HG02970 (cell line): Measurements from ENCODE around the gene ZDHHC18.

ENCODE experiments used
- ATAC-seq: cut with Tn5 transposase; IDR thresholded peaks from one replicate; pipeline ENCODE4 v1.9.1; 2021; ENCODE audit warnings: mild to moderate bottlenecking, moderate library complexity, moderate number of reproducible peaks; ENCODE audit not compliant: unreplicated experiment, low FRiP score

ZDHHC18 gene, protein sequence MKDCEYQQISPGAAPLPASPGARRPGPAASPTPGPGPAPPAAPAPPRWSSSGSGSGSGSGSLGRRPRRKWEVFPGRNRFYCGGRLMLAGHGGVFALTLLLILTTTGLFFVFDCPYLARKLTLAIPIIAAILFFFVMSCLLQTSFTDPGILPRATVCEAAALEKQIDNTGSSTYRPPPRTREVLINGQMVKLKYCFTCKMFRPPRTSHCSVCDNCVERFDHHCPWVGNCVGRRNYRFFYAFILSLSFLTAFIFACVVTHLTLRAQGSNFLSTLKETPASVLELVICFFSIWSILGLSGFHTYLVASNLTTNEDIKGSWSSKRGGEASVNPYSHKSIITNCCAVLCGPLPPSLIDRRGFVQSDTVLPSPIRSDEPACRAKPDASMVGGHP

DNA sequence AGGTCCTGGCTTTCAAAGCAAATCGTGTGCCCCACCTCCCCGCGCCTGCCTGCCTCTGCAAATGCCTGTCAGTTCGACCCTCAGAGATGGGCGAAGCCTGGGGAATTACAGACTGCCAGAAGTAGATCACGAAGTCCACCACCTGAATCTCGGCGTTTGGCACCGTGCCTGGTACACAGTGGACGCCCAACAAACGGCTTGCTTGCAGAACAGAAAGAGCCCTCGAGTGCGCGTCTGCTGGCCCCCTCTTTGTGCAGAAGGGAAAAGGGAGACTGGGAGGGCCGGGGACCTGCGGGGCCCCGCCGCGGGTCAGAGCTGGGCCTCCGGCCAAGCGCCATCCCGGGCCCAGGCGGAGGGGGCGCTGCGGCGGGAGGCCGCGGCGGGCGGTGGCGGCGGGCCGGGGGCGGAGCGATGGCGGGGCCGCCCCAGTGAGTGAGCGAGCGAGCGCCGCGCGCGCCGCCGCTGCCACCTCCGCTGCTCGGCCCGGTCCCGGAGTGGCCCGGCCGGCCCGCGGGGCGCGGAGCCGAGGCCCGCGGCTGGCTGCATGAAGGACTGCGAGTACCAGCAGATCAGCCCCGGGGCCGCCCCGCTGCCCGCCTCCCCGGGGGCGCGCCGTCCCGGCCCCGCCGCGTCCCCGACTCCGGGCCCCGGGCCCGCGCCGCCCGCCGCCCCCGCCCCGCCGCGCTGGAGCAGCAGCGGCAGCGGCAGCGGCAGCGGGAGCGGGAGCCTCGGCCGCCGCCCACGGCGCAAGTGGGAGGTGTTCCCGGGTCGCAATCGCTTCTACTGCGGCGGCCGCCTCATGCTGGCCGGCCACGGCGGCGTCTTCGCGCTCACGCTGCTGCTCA lies at the start of gene ZDHHC18:
TSS of gene ZDHHC18 (plus strand) at position 428 of the 845 bp plus-strand sequence. CDS start at position 545, 117 bp downstream.
- peak; percentile 81 for ATAC-seq

DNA sequence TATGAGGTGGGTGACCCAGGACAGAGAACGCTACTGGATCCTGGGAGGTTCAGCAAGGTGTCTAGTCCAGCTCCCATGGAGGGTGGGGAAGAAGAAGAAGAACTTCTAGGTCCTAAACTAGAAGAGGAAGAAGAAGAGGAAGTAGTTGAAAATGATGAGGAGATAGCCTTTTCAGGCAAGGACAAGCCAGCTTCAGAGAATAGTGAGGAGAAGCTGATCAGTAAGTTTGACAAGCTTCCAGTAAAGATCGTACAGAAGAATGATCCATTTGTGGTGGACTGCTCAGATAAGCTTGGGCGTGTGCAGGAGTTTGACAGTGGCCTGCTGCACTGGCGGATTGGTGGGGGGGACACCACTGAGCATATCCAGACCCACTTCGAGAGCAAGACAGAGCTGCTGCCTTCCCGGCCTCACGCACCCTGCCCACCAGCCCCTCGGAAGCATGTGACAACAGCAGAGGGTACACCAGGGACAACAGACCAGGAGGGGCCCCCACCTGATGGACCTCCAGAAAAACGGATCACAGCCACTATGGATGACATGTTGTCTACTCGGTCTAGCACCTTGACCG lies 47.3 kb upstream of the ZDHHC18 start:
- no peak for ATAC-seq

DNA sequence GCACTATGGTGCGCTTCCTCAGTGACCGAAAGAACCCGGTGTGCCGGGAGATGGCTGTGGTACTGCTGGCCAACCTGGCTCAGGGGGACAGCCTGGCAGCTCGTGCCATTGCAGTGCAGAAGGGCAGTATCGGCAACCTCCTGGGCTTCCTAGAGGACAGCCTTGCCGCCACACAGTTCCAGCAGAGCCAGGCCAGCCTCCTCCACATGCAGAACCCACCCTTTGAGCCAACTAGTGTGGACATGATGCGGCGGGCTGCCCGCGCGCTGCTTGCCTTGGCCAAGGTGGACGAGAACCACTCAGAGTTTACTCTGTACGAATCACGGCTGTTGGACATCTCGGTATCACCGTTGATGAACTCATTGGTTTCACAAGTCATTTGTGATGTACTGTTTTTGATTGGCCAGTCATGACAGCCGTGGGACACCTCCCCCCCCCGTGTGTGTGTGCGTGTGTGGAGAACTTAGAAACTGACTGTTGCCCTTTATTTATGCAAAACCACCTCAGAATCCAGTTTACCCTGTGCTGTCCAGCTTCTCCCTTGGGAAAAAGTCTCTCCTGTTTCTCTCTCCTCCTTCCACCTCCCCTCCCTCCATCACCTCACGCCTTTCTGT lies 46.0 kb upstream of the ZDHHC18 start:
- no peak for ATAC-seq

DNA sequence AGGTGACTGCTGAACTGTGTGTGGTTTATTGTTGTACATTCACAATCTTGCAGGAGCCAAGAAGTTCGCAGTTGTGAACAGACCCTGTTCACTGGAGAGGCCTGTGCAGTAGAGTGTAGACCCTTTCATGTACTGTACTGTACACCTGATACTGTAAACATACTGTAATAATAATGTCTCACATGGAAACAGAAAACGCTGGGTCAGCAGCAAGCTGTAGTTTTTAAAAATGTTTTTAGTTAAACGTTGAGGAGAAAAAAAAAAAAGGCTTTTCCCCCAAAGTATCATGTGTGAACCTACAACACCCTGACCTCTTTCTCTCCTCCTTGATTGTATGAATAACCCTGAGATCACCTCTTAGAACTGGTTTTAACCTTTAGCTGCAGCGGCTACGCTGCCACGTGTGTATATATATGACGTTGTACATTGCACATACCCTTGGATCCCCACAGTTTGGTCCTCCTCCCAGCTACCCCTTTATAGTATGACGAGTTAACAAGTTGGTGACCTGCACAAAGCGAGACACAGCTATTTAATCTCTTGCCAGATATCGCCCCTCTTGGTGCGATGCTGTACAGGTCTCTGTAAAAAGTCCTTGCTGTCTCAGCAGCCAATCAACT lies 45.2 kb upstream of the ZDHHC18 start:
- no peak for ATAC-seq

DNA sequence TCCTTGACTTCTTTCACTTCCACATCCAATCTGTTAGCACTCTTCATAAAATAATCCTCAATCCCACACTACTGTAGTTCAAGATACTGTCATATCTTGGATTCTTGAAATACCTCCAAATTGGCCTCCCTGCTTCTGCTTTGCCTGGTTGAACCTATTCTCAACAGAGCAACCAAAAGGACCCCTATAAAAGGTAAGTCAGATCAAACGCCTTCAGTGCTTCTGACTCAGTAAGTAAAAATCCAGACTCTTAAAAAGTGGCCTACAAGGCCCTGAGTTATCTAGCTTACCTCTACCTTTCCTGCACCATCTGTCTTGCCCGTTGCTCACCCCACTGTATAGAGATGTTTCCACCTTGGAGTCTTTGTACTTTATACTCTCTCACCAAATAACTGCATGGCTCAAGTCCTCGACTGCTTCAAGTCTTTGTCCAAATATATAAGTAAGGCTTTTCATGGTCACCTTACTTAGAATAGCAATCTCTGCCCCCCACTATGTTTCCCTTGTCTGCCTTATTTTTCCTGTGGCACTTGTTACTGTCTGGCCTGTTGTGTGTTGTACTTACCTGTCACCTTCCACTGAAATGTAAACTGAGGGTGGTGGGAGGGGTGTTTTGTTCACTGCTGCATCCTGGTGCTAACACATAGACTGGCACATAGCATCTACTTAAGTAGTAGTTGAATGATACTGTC lies 43.8 kb upstream of the ZDHHC18 start:
- ATAC-seq, result no peak

DNA sequence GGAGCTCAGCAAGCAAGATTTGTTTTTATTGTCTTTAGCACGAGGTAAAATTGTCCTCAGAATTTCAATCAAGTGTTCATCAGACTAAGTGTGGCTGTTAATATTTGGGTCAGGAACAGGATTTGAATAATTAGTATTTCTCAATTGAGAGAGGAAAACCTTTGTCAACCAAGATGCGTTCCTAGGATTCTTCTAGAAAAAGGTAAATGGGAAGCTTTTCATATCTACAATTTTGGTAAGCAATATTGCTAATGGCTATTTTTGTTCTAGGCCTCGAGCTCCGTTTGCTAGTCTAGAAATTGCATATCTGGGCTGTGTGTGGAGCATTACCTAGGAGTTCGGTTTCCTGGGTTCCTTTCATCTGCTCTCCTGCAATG lies 42.9 kb upstream of the ZDHHC18 start:
- ATAC-seq, result no peak

DNA sequence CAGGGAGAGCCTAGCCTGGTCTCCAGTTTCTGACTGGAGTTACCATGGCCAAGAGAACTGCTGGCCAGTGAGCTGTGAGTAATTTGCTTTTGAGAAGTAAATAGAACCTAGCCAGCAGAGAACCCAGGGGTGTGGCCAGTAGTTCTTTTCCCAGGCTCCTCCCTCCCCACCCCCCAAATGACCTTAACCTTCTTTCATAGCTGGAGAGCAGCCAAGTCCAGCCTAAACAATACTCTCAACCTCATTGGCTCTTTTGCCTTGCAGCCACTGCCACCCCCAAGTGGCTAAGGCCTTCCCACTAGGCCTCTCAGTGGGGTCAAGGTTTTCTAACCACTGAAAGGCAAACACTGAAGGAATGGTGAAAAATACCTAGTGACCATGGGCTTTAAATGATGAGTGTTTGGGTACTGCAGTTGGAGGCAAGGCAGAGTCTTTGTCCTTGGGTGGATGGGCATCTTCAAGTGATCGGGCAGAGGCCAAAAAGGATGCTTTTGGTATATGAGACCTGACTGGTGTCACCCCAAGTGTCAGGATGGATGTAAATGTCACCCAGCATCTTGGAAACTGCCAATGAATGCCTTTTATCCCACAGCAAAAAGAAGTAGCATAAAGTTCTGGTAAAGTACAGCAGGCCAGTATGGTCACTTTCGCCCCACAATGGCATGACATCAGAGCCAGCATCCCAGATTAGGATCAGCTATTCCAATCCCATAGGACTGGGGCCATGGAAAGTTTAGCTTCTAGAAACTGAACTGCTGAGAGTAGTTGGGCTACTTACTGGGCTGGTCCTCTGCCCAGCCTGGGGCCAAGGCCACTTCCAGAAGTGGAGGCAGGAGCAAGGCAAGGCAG lies 42.2 kb upstream of the ZDHHC18 start:
- ATAC-seq, result no peak

DNA sequence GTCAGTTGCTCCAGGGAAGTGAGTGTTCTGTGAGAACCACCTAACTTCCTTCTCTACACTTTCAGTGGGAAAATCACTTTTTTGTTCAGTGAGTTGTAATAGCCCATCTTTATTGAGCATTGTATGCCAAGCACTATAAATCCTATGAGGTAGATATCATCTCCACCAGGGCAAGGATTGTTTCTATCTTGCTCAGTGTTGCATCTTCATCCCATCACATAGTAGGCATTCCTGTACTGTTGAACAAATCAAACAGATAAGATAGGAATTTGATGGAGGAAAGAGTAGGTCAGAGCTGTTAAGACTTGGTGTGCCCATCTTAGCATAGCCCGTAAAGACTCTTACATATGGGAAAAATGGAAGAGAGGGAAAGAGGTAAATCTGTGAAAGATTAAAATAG lies 41.6 kb upstream of the ZDHHC18 start:
- no peak for ATAC-seq

DNA sequence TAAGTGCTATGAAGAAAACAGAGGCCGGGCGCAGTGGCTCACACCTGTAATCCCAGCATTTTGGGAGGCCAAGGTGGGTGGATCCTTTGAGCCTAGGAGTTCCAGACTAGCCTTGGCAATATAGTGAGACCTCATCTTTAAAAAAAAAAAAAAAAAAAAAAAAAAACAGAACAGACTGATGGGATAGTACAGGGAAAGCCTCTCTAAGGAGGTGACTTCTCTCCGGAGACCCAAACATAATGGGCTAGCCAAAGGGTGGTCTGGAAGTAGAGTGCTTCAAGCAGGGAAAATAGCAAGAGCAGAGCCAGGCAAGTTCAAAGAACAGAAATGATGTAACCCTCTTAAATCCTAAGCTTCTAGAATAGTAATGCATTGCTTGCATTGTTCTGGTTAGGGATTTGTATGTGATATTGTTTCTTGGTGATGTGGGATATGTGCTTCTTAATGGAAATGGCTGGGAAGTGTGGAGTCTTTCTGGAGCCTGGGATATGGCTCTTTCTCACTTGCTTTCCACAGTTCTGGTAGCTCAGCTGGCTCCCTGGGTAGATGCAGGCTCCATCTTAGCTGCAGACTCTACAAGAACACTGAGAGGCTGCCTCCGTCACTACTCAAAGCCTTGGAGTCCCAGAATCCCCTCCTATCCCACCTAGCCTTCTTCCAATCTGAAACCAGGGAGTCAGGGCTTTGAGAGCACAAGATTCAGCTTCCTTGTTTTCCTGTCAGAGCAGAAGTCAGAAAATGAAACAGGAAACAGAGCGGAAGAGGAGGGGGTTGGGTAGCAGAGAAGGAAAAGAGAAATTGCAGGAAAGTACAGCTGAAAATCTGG lies 40.7 kb upstream of the ZDHHC18 start:
- no peak for ATAC-seq

DNA sequence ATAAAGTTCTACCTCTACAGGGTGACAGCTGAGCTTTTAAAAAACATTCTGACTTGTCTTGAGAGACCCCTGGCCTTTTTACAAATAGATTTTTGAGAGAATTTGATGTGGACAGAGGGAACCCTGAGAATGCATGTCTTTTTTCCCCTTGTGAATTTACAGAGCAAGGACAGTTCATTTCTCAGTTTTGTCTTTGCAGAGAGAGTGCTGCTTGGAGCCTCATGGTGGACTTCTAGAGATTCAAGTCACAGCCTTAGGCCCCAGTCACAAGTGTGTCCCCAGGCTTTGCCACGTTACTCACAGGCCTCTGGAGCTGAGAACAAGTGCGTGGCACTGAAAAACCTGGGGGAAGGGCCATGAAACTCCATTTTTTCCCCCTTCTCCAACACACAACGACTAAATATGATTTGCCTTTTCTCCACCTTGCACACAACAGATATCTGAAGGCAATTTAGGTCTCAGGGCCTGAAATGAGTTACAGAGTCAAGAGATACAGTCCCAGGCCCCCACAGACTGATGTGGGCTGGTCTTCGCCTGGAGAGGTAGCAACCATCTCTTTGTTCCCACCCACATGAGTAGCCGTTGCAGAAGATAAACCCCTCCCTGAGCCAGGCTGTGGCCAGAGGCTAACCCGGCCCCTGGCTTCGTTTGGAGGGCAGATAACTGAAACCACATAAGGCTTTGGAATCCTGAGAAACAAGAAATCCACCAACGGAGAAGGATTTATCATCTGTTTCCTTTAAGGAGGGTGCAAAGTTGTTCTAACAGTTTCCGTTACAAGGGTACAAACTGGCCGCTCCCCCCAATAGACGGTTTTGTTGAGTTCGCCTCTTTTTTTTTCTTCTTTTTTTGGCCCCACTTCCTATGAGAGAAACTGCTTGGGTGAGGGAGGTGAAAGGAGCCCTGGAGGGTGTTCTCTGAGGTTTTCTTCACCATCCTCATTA lies 39.8 kb upstream of the ZDHHC18 start:
- ATAC-seq, result no peak

DNA sequence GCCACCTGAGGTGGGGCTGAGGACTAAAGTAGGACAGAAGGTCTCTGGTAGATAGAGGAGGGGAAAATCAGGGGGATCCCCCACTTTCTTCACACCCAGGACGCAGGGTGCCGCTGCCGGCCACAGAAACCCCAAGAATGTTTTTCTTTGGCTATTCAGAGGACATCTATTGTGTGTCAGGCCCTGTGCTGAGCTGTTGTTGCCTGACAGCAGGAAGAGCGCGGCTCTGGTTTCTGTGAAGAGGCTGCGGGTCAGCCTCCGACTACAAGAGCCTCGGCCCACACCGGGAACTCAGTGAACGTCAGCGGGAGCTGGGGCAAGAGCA lies 39.1 kb upstream of the ZDHHC18 start:
- ATAC-seq, result peak; percentile 36

DNA sequence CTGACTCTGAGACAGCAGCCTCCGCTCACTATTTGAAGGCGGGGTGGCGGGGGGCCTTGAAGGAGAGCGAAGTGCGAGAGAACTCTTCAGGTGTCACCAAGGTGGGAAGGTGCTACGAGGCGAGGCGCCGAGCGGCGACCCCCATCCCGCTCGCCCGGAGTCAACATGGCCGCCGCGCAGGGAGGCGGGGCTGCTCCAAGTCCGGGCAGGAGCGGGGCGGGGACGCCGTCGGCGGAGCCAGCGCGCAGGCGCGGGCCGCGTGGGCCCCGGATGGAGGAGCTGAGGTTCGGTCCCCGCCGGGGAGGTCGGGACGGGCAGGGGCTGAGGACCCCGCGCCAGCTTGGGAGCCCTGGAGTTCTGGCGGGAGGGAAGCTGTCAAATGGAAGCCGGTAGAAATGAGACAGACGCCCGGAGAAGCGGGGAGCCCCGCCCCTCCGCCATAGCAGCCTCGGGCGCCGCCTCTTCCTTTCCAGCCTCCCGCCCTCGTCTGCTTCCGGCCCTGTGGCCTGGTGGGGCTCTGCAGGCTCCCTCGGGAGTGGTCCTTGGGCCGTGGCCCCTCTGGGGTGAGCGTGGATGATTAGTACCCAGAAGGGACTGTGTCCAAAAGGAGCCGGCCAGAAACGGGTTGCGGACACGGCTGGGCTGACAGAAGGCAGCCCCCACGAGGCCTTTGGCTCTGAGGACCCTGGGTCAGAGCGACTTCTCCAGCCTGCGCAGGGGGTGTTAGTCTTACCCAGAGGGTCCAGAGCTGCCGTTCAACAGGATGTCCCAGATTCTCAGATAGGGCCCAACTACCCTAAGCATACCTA lies 38.6 kb upstream of the ZDHHC18 start, which contains the start of gene PIGV:
TSS of gene PIGV (plus strand) at position 245 of the 809 bp plus-strand sequence. CDS start 2,866 bp downstream, outside the sequence.
- peak; percentile 71 for ATAC-seq

DNA sequence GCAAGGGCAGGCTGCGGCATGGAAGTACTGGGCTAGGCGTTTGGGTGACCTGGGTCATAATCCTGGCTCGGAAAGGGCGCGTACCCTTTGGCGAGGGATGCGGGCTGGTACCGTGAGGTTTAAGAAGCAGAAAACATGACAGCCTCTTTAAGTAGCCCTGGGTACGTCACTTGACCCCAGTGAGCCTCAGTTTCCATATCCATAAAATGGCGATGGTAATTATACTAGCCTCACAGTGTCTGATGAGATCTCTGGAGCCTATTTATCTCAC lies 38.0 kb upstream of the ZDHHC18 start:
- no peak for ATAC-seq

DNA sequence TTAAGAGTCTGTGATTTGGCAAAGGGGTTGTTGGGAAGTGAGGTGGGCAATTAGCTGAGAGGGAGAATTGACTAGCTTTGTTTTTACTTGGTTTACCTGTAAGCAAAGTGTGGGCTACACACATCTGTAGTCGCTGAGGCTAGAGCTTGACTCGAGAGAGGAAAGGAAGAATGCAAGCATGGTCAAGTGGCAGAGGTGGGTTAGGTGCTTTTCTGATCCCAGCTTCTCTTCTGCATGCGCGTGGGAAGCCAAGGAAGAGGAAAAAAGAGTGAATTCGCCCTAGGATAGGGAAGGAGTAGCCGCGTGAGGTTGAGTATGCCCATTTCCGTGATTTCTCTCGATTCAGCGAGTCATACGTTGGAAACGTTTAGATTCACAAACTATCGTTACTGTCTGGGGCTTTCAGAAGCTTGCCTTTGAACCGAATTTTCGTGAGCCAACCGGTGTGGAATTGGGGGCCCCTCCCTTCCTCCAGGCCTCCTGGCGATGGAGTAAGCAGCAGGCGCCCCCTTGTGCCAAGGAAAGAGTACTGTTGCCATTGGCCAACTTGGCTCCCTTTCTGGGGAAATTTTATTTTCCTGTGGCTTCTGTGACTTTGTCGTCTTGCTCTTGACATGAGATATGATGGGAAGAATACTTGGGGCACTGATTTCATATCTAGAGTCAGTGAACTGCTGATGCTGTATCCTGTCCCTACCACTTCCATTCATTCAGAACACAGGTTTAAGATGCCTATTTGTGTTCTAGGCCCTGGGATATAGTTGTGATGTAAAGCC lies 37.5 kb upstream of the ZDHHC18 start:
- no peak for ATAC-seq

DNA sequence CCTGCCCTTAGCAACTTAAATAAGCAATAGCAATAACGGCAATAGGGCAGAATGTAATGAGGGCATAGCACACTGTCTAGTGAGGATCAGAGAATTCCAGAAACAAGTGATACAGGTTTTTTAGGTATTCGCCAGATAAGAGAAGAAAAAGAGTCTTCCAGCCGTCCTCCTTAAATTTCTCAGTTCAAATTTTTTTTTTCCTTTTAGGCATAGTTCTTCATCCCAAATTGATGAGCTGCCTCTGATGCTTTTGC lies 36.9 kb upstream of the ZDHHC18 start:
- ATAC-seq, result no peak

DNA sequence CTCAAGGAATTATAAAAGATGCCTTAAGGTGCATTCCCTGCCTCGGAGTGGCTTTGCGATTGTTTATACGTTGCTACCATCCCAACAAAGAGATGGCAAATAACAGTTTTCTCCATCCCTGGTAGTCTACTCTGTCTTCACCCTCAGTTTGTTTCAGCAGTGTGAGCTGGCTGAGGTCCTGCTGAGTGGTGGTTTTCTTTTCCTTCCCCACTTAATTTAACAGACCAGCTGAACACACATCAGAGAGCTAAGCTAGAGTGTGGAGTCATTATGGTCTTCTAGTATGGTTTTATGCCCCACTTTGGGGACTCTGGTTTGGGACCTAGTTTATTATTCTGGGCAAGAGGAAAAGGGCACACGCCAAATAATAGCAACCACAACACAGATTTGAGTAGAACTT lies 36.6 kb upstream of the ZDHHC18 start:
- no peak for ATAC-seq
